ENCODE data around the gene PSMA5.

The PSMA5 gene

GRCh38 chr1:109369167-109369746 lies 57.0 kb downstream of the PSMA5 start:
- no peak for DNase-seq (ENCODE audit: low read depth in 2 of 2)

- DNase-seq (ENCODE audit: low read depth in 2 of 2) = no peak
These were observed 57.8 kb downstream of the PSMA5 start for GRCh38 chr1:109368464-109368863.

DNA sequence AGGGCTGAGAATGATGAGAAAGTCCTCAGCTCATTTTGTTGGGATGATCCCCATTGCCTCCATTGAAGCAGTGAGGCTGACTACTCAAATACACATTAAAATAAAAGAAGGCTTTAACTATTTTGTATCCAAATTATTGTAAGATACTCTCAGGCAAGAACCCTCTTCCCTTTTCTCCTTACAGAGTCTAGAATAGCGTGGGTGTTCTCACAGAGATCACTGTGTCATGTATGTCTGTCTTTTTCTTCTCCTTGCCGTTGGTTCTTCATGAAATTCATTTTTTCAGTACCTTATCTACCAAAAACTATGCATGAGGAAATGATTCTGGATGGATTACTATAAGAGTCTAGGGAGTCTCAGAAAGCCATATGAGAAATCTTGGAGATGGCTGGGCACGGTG lies 58.6 kb downstream of the PSMA5 start:
- no peak for DNase-seq (ENCODE audit: low read depth in 2 of 2)

DNA sequence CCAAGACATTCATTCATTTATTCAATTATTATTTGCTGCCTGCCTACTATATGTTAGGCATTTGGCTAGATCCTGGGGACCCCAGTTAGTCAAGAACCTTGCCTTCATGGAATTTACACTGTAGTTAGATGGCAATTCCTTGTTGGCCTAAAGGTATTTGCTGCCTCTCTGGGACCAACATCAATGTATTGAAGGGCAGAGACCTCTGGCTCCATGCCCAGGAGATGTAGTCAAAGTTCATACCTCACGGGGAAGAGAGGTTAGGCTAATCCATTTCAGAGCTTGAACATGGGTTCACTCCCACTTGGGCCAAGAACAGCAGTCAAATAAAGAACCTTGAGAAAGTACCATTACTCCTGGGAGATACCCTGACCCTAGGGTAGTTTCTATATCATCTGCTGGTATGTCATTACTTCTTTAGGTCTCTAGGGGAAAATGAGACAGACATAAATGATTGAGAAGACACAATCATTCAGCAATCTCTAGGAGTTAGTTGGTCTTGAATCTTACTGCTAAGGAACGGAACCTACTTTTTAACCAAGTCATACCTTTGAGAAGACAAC lies 60.5 kb downstream of the PSMA5 start:
- no peak for DNase-seq (ENCODE audit: low read depth in 2 of 2)

- no peak for DNase-seq (ENCODE audit: low read depth in 2 of 2)
These were observed 64.6 kb downstream of the PSMA5 start for GRCh38 chr1:109361649-109362048.

DNA sequence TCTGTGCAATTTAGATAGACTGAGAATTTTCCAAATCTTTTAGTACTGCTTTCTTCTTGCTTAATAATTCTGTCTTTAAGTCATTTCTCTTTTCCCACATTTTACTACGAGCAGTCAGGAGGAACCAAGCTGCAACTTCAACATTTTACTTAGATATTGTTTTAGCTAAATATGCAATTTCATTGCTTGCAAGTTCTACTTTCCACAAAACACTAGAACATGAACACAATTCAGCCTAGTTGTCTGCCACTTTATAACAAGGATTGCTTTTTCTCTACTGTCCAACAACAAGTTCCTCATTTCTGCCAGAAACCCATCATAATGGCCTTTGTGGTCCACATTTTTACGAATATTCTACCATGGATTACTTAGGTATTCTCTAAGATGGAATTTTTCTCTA lies 65.2 kb downstream of the PSMA5 start:
- DNase-seq (ENCODE audit: low read depth in 2 of 2) = no peak

- no peak for DNase-seq (ENCODE audit: low read depth in 2 of 2)
These were observed 68.6 kb downstream of the PSMA5 start for GRCh38 chr1:109357616-109358015.

DNA sequence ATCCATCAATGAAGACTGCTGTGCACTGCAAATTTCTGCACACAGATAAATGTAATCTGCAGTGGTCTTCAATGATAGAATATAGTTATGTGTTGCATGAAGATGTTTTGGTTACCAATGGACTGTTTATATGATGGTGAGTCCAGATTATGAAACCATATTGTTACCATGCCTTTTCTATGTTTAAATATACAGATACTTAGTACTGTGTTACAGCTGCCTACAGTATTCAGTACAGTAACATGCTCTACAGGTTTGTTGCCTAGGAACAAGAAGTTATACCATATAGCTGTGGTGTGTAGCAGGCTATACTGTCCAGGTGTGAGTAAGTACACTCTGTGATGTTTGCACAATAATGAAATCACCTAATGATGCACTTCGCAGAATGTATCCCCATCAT lies 69.3 kb downstream of the PSMA5 start:
- DNase-seq (ENCODE audit: low read depth in 2 of 2) = no peak

- DNase-seq (ENCODE audit: low read depth in 2 of 2) = no peak
These were observed 69.7 kb downstream of the PSMA5 start for GRCh38 chr1:109356505-109356904.

DNA sequence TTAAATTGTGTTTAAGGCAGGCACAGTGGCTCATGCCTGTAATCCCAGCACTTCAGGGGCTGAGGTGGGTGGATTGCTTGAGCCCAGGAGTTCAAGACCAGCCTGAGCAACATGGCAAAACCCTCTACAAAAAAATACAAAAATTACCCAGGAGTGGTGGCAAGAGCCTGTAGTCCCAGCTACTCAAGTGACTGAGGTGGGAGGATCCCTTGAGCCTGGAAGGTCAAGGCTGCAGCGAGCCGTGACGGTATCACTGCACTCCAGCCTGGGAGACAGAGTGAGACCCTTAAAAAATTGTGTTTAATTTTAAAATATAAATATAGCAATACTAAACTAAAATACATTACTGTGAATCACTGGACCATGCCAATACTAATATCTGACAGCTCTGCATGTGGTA lies 71.3 kb downstream of the PSMA5 start:
- DNase-seq (ENCODE audit: low read depth in 2 of 2) = no peak

GRCh38 chr1:109351457-109351856 lies 74.8 kb downstream of the PSMA5 start:
- DNase-seq (ENCODE audit: low read depth in 2 of 2) = no peak

GRCh38 chr1:109350655-109351054 lies 75.6 kb downstream of the PSMA5 start:
- DNase-seq (ENCODE audit: low read depth in 2 of 2) = no peak

DNA sequence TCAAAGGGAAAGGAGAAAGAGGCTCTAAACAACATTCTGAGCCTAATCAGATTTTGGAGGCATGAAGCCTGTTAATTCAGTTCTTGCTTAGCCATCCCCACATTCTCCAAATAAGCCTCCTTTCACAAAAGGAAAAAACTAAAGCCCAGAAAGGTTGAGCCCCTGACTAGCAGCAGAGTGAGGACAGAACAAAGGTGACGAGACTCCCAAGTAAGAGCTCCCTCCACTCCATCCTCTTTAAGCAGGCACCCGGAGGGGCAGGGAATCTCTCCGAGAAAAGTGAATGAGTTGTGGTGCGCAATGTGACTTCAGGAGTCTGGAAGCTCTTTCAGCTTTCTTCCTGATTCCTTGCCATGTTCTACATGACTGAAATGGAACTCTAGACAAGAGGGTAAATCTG lies 76.1 kb downstream of the PSMA5 start:
- DNase-seq (ENCODE audit: low read depth in 2 of 2) = no peak

Data from stimulated activated CD4-positive, alpha-beta T cell treated with anti-CD3 and anti-CD28 coated beads, Interleukin-4, amount 100 ng/mL, for 48 hours (primary cell).